ENCODE results near the gene GPR137B.

Gene GPR137B

GRCh38 chr1:236200925-236201324 is 58.6 kb downstream of the GPR137B start:
- no peak for DNase-seq (ENCODE audit: low read depth in 2 of 2)

- no peak for DNase-seq (ENCODE audit: low read depth in 2 of 2)
These were observed 59.4 kb downstream of the GPR137B start for GRCh38 chr1:236201786-236202185.

GRCh38 chr1:236204039-236204438 is 61.7 kb downstream of the GPR137B start:
- DNase-seq (ENCODE audit: low read depth in 2 of 2): no peak

- DNase-seq (ENCODE audit: low read depth in 2 of 2): no peak
These were observed 62.3 kb downstream of the GPR137B start for GRCh38 chr1:236204656-236205055.

- no peak for DNase-seq (ENCODE audit: low read depth in 2 of 2)
These were observed 64.2 kb downstream of the GPR137B start for GRCh38 chr1:236206548-236206947.

GRCh38 chr1:236207121-236207520 is 64.8 kb downstream of the GPR137B start:
- no peak for DNase-seq (ENCODE audit: low read depth in 2 of 2)

- DNase-seq (ENCODE audit: low read depth in 2 of 2): no peak
These were observed 65.2 kb downstream of the GPR137B start for GRCh38 chr1:236207569-236207968.

- no peak for DNase-seq (ENCODE audit: low read depth in 2 of 2)
These were observed 66.8 kb downstream of the GPR137B start for GRCh38 chr1:236209185-236209584.

GRCh38 chr1:236209713-236210112 is 67.4 kb downstream of the GPR137B start:
- no peak for DNase-seq (ENCODE audit: low read depth in 2 of 2)

GRCh38 chr1:236211815-236212214 is 69.5 kb downstream of the GPR137B start:
- DNase-seq (ENCODE audit: low read depth in 2 of 2): no peak

GRCh38 chr1:236213534-236213933 is 71.2 kb downstream of the GPR137B start:
- DNase-seq (ENCODE audit: low read depth in 2 of 2): no peak

GRCh38 chr1:236214761-236215160 is 72.4 kb downstream of the GPR137B start:
- no peak for DNase-seq (ENCODE audit: low read depth in 2 of 2)

GRCh38 chr1:236220473-236220872 is 78.1 kb downstream of the GPR137B start:
- DNase-seq (ENCODE audit: low read depth in 2 of 2): no peak

- DNase-seq (ENCODE audit: low read depth in 2 of 2): no peak
These were observed 80.3 kb downstream of the GPR137B start for GRCh38 chr1:236222632-236223031.

- no peak for DNase-seq (ENCODE audit: low read depth in 2 of 2)
These were observed 86.1 kb downstream of the GPR137B start for GRCh38 chr1:236228411-236228810.

- DNase-seq (ENCODE audit: low read depth in 2 of 2): no peak
These were observed 92.8 kb downstream of the GPR137B start for GRCh38 chr1:236235116-236235515.

- DNase-seq (ENCODE audit: low read depth in 2 of 2): no peak
These were observed 96.8 kb downstream of the GPR137B start for GRCh38 chr1:236239092-236239585.

GRCh38 chr1:236240675-236241074 is 98.3 kb downstream of the GPR137B start:
- DNase-seq (ENCODE audit: low read depth in 2 of 2): no peak

- no peak for DNase-seq (ENCODE audit: low read depth in 2 of 2)
These were observed 100.2 kb downstream of the GPR137B start for GRCh38 chr1:236242568-236242967.

GRCh38 chr1:236247286-236247685 is 104.9 kb downstream of the GPR137B start:
- DNase-seq (ENCODE audit: low read depth in 2 of 2): no peak

GRCh38 chr1:236251587-236251986 is 109.2 kb downstream of the GPR137B start:
- no peak for DNase-seq (ENCODE audit: low read depth in 2 of 2)

GRCh38 chr1:236253119-236253518 is 110.8 kb downstream of the GPR137B start:
- no peak for DNase-seq (ENCODE audit: low read depth in 2 of 2)

GRCh38 chr1:236253918-236254637 is 111.7 kb downstream of the GPR137B start:
- no peak for DNase-seq (ENCODE audit: low read depth in 2 of 2)

- DNase-seq (ENCODE audit: low read depth in 2 of 2): no peak
These were observed 114.9 kb downstream of the GPR137B start for GRCh38 chr1:236257216-236257615.

Data from stimulated activated CD4-positive, alpha-beta T cell treated with anti-CD3 and anti-CD28 coated beads, Interleukin-4, amount 100 ng/mL, for 48 hours (primary cell).